Measurements from ENCODE around the gene CC2D1B. TPM values are rescaled to one million over a fixed set of nuclear protein-coding genes. Genes with fewer than 3 reads are reported as not detected.

CC2D1B gene
- total RNA-seq, 1 donor from 2014 or later: 37.4 TPM

DNA sequence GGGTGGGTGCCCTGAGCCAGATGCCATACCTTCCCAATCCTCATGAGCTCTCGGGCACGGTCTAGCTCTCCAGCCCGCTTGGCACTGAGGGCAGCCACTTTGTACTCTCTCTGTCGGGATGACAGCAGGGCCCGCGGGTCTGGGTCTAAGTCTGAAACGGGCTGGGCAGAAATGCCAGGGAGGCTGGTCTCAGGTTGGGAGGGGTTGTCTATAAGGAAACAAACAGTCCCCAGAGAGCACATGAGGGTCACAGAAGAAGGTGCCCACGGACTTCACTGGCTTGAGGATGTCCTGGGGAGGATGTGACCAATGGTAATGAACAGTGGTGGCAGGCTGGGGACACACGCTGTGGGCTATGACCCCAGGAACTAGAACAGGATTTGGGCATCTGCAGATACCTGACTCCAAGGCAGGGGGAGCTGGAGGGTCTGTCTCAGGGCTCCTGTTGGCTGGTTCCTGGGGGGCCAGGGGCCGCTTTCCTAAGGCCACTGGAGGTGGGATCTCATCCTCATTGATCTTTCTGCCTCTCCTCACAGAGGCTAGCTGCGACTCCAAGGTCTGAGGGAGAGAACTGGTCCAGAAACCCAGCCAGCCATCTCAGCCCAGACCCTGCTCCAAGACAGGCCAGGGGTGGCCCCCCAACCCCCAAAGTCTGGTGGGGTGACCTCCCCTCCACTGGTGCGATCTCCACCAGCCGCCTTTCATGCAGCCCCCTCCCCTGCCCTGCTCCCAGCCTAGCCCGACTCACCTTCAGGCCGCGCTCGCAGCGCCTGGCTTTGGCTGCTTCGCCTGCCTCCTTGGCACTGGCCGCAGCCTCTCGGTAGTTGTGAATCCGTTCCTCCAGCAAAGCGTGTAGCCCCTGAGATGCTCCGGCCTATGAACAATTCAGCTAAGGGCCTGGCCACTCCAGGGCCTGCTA lies 6.1 kb downstream of the CC2D1B start:
- no peak for DNase-seq (ENCODE audit: low read depth)

DNA sequence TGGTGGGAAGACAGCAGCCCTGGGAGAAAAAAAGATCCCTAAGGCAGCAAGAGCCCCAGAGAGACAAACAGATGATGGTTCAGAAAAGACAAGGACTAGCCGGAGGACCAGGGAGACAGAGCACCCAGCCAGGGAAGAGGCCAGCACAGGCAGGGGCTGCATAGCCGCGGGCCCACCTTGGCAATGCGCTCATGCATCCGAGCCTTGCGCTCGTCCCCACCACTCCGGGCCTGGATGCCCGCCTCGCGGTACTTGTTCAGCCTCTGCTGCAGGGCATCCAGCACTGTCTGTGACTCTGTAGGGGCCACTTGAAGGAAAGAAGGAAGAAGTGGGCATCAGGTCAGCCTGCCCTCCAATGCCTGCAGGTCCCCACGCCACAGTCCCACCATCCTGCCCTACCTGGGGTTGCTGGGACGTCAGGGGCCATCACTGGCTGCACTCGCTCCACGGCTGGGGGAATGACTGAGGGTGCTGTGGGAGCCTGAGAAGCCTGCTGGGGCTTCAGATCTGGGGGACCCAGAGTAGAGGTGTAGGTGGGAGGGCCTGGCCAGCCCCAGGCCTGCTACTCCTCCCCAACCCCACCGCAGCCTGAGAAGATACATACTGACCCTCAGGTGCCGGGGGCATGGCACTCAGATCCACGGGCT lies 7.0 kb downstream of the CC2D1B start:
- no peak for DNase-seq (ENCODE audit: low read depth)

DNA sequence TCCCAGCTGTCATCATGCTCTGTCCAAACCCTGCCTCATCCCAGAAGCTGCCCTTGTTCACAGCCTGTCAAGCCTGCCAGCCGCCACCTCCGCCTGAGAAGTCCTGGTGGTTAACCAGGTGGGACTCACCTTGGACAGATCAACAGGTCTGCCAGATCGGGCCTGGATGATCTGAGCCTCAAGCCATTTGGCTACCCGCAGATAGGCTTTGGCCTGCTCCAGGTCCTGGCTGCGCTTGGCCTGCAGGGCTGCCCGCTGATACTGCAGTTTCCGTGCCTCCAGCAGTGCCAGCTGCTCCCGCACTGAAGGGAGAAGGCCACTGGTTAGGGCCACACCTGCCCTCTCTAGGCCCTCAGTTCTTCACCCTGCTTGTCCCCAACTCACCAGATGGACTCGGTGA lies 8.6 kb downstream of the CC2D1B start:
- DNase-seq (ENCODE audit: low read depth): no peak

DNA sequence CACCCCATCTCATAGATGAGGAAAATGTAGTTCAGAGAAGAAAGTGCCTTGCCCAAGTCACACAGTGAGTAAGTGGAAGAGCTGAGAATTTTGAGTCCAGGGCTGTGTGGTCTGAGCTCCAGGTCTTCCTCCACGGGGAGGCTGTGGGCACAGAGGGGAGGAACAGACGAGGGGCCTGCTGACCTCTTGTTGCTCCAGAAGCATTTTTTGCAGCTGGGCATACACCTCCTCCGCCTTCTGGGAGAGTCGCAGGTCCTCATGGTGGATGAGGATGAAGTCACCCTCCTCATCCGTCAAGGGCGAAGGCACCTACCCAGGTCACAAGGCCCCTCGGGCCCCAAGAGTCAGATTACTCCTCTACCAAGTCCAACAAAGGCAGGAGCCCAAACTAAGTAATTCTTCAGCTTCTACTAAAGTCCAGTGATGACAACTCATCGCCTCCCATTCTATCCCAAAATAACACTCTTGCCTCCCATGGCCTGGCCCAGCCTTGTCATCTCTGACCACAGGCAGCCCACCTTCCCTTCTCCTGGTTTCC lies 9.1 kb downstream of the CC2D1B start:
- DNase-seq (ENCODE audit: low read depth): no peak

DNA sequence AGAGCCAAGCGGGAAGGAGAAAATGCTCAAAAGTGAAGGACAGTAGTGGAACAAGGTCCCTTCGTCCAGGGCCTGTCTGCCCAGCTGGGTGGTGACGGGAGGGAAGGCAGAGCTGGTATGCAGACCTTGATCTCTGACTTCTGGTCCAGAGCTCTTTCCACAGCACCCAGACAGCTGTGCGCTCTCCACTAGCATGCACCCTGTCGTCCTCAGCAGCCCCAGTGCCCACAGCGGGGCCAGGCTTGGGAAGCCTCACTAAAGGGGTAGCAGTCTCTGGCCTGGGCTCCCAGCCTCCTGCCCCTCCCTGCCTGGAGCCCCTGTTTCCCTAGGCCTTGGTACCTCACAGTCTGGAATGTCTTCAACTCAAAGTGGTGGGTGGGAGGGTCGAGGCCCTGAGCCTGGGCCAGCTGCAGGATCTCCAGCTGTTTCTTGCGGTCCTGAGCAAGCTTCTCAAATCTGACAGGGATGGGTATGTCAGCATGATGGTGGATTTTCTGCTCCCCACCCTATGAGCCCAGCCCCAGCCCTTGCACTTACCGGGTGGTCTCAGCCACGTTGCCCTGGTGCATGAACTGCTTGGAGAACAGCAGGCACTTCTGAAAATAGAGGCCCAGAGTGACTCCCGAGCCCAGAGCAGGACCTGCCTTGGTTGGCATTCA lies 10.0 kb downstream of the CC2D1B start:
- DNase-seq (ENCODE audit: low read depth): no peak

DNA sequence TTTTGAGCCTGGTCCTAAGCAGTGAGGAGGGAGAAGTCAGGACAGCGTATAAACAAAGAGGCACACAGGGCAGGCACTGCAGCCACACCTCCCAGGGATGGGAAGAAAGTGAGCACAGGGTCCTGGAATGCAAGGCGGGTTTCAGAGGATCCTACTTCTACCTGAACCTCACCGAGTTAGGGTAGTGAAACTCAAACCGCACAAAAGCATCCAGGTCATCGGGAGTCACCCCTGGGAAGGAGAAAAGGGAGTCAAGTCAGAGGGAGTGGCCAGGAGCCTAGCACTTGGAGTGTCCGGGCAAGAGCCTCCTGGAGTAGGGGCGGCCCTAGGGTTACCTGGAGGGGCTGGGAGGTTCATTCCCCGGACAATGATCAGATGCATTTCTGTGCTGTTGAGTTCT lies 10.6 kb downstream of the CC2D1B start:
- no peak for DNase-seq (ENCODE audit: low read depth)

DNA sequence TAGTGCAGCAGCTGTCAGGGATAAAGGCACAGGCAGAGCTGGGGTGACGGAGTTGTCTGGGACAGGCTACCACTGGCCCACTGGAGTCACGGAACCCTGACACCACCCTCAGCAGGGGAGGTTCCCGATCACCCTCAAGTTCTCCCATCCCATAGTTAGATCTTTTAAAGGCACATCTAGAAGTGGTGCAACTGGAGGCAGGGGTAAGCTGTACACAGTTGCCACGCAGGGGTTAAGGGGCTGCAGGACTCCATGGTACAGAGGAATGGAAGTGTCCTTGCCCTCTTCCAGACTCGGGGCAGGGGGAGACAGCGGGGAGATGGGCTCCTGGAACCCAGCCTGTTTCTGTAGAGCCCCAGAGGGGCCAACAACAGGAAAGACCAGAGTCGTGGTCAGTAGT lies 13.3 kb downstream of the CC2D1B start:
- no peak for DNase-seq (ENCODE audit: low read depth)

DNA sequence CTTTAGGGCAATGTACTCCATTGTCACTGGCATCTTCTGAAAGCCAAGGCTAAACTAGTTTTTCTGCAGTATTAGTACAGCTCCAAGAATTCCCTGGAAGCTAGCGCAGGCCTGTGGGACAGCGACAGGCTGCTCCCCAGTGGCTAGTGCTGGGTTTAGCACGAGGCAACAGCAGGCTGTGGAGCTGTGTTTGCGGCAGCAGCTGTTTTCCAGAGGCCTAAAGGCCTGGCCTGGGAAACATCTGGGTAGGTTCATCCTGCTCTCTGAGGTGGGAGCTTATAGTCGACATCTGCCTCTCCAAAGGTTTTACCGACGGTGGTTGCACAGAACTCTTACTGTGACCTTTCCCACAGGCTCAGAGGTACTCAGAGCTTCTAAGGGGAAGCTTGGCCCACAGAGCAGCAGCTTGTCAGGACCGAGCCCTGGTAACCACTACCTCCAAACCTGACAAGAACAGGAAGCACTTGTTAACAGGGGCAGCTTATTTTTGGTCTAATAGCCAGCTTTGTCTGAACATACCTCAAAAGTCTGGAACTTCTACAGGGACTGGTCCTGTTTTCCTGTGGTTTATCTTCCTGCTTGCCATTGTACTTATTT lies 17.2 kb downstream of the CC2D1B start:
- peak; percentile 64 for DNase-seq (ENCODE audit: low read depth)

DNA sequence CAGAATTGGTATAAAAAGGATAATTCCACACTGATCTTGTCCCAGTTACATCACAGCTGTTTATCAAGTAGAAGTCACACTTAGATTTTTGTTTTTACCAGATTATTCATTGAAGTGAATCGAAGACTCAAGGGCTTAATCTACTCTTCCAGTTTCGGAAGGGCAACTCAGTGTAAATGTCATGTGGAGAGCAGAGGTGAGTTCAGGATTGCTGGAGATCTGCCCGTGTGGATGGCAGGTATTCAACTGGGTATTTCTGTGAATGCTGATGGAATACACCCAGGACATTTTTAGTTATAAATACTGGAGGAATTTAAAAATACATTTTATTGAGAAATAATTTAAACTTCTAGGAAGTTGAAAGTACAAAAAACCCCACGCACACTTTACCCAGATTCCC lies 19.4 kb downstream of the CC2D1B start:
- no peak for DNase-seq (ENCODE audit: low read depth)

DNA sequence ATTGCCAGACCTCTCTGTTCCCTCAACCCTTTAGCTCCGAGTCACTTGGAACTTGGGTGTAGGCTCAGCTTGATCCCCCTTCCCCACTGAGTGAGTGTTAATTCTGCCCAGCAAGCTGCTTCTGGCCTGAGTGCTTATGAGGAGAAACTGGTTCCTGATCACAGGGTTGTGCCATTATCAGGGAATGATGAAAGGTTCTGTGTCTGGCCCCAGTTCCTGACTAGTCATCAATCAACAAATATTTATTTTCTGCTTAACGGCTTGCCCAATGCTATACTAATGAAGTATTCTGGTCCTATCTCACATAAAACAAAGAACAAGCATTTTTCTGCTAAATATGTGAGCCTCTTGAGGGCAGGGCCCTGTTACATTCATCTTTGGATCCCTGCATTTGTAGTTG lies 20.8 kb downstream of the CC2D1B start:
- no peak for DNase-seq (ENCODE audit: low read depth)

DNA sequence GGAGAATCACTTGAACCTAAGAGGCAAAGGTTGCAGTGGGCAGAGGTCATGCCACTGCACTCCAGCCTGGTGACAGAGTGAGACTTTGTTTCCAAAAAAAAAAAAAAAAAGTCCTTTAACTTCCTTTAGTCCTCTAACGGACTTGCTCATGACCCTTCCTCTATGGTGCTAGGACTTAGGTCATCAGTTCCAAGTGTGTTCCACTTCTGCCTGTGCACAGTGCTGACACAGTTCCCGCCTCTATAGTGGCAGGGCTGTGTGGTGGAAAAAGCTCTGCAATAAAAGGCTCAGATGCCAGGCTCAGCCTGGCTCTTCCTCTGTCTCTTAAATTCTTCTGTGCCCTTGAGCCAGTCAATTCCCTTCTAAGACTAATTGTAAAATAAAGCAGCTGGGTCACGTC lies 22.0 kb downstream of the CC2D1B start:
- no peak for DNase-seq (ENCODE audit: low read depth)

DNA sequence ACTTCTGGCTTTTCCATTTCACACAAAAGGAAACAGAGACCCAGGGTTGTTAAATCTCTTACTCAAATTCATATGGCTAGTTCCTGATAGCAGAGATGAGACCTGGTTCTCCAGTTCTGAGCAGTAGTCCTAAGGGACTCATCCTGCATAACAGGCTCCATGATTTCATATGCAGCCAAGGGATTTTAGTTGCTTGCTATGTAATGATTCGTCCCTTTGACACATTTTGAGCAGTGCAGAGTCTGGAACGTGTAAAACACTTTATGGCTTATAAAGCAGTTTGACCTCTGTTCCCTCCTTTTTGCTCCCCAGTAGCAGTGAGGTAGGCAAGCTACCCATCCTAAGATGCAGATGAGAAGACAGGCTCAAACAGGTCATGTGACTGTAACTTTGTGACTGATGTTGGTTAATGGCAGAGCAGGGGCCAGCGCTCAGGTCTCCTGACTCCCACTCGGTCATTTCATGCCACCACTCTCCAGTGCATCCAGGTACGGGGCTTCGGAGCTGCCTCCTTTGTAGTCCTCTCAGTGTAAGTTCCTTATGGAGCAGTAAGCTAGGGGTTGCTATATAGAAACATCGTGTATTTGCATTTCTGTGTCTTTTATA lies 24.2 kb downstream of the CC2D1B start:
- DNase-seq (ENCODE audit: low read depth): no peak

DNA sequence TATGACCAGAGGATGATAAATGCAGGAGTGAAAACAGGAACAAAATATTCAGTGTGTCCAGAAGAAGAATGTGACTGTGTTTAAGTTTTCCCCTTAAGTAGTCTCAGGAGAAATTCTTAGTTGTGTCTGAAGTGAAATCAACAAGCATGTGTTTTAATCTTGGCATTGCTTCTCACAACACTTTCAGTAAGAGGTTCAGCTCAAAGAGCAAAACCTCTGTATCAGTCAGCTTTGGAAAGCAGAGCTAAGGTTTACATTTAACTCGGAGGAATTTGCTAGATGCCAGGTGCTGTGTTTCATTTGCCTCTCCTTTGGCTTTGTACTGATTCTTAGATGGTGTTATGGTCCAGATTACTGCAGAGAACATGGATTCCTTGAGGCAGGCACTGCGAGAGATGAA lies 28.6 kb downstream of the CC2D1B start:
- DNase-seq (ENCODE audit: low read depth): no peak

DNA sequence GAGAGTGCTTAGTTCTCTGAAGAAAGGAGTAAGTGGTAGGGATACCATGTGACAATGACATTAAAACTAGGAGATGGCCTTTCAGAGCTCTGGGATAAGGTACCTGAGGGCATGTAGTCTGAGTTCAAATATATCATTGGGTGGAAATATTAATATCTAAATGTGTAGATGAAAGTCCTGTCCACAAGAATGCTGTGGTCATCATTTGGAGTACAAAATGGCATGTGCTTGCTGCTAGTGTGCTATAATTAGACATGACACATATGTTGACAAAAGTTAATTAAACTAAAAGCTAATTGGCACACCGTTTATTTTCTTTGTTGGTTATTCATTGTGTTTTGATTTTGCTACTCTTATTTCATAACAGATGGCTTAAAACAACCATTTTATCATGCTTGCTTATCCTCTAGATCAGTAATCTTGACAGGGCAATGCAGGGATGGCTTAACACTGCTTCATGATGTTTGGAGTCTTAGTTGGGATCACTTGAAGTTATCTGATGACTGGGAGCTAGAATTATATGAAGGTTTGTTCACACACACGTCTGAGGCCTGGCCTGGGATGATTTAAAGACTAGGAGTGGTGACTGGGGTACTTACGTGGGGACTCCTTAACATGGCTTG lies 31.0 kb downstream of the CC2D1B start:
- peak; percentile 70 for DNase-seq (ENCODE audit: low read depth)

DNA sequence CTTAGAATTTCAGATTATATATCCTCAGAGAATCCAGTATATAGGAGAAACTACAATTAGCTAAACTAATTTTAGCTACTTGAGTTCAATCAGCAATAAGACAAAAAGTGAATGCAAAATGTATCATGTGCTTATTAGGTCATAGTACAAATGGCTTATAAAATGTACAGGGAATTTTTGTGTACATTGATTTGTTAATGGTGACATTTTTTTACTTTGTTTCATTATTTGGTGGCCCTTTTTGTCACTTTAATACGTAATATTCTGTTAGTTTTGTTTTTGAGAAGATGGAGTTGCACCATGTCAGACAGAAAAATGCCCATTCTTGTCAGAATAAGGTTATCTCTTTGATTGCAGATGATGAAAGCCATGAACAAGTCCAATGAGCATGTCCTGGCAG lies 33.6 kb downstream of the CC2D1B start:
- DNase-seq (ENCODE audit: low read depth): no peak

DNA sequence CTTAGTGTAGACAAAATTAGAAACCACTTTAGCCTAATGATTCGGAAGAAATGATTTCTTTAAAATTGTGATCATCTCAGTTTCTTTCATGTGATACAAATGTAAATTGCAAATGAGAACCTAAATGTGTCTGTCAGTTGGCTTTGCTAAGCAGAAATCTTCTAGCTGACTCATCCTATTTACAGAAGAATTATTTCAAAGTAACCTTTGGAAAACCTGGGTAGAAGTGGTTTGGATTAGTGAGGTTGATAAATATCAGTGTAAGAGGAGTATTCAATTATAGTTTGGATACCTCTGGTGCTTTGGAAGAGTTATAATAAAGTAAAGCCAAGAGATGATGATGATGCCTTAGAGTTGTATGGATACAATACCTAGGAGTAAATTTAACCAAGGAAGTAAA lies 37.4 kb downstream of the CC2D1B start:
- DNase-seq (ENCODE audit: low read depth): no peak

DNA sequence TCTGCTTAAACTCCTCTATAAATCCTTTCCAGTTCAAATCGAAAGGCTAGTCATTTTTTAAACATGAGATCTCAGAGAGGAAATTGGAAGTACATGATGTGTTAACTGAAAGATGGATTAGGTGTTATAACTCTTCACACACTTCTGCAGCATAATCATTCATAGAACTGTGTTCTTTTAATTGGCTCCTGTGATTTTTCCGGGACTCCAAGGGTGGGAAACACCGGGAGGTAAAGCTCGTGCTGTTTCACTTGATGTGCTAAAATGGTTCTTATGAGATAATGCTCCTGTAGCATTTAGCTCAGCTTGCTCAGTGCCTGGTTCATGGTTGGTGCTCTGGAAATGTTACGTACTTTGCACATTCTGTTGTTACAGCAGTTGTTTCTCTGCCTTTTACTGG lies 40.2 kb downstream of the CC2D1B start:
- no peak for DNase-seq (ENCODE audit: low read depth)

DNA sequence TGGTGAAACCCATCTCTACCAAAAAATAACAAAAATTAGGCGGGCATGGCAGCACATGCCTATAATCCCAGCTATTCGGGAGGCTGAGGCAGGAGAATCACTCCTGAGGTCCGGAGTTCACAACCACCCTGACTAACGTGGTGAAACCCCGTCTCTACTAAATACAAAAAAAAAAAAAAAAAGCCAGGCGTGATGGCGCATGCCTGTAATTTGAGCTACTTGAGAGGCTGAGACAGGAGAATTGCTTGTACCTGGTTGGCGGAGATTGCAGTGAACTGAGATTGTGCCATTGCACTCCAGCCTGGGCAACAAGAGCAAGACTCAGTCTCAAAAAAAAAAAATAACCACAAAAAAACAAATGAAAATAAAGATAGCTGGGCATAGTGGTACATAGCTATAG lies 42.3 kb downstream of the CC2D1B start:
- DNase-seq (ENCODE audit: low read depth): no peak

DNA sequence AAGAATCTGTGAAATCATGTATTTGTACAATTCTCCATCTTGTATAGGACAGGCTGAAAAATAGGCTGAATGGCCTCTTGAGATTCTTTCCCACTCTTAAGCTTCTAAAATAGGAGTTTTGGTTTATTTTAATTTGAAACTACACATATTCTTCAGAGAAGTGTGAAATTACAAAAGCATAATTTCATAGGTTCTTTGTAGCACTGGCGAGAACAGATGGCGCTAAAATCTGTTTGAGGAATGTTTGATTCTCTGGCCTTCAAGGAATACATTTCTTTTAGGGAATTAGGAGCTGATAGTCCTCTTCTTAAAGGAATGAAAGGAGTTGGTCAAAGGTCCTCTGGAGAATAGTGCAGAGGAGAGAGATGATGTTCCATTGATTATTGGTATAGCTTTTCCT lies 44.9 kb downstream of the CC2D1B start:
- no peak for DNase-seq (ENCODE audit: low read depth)

DNA sequence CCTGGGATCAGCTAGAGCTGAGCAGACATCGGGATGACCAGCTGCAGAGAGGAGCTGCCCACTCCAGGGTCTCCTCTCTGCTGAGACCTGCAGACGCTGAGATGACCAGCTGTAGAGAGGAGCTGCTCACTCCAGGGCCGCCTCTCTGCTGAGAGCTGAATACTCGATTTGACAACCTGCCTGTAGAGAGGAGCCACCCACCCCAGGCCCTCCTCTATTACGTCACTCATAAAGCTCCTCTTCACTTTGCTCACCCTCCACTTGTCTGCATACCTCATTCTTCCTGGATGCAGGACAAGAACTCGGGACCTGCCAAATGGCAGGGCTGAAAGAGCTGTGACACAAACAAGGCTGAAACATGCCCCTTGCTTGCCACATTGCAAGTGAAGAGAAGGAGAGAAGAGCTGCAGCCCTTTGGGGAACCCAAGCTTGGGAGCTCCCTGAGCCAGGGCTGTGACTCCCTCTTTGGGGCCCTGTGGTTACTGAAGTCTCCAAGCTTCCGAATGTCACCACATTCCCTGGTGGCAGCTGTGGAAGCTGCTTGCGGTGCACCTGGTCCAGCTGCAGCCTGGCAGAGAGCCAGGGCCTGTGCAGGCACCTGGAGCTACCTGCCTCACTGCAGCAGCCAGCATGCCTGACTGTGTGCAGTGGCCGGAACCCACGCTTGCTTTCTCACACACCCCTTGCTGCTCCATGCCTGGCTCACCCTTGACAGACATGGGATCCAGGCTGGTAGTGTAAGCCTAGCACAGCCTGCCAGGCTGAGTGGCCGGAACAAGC lies 59.6 kb downstream of the CC2D1B start:
- no peak for DNase-seq (ENCODE audit: low read depth)

Measured in myocyte (in vitro differentiated cells).